ENCODE data around the gene ASCC1.

GRCh38 chr10:72173262-72173618 is 42.8 kb downstream of the ASCC1 start:
- TF ChIP-seq CTCF (IDR thresholded peaks at IDR 0.05) (no peak), EZH2phosphoT487 (IDR thresholded peaks at IDR 0.05) (no peak)

Data from neural progenitor cell (in vitro differentiated cells).